Measurements from ENCODE around the gene ZNF710. TPM values are rescaled to one million over a fixed set of nuclear protein-coding genes. Genes with fewer than 3 reads are reported as not detected.

The ZNF710 gene
- total and polyA plus RNA-seq, 9 of the 15 experiments (the other 6 are each of a cell fraction or from before 2014, with no cell fraction given), result 0.56 to 14.2 (median 5.2) TPM

DNA sequence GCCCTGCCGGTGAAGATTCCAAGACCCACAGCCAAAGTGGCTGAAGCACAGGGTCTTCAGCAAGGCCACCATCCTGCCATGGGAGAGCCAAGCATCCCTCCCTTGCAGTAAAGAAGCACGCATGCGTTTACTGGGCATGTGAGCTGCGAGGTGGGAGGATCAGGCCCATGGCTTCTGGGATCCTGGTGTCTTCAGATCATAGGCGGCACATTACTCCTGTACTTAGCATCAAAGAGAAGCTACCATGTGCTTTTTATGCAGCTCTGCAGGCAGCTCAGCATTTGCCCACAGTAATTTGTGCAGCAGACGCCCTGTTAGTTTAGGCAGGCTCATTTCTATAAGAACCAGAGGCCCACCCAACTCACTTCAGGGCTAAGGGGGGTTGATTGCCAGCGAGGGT is 55.4 kb downstream of the ZNF710 start:
- Histone ChIP-seq H3K36me3 (ENCODE audit: control insufficient read depth, insufficient read depth, low read length) (no peaks in the 10 kb centered on the region), H3K9me3 (replicated peaks; ENCODE audit: control insufficient read depth, insufficient read depth, low read depth, low read length) (no peaks in the 10 kb centered on the region), H3K4me2 (ENCODE audit: insufficient read depth, low read length) (no peak overlapping the region), H2AFZ (ENCODE audit: low read depth, low read length) (no peak overlapping the region), H3K4me1 (replicated peaks in 1 of 2; ENCODE audit: control insufficient read depth in 2 of 2, insufficient read depth in 2 of 2, low read length in 2 of 2) (peaks cover 24 to 34% of the 10 kb centered on the region in 2 experiments), H4K20me1 (replicated peaks; ENCODE audit: control insufficient read depth, insufficient read depth, low read length) (no peaks in the 10 kb centered on the region), H3K9ac (ENCODE audit: insufficient read depth in 1 of 2, low read depth in 2 of 2, low read length in 2 of 2) (no peak overlapping the region), H3K4me3 (no peak overlapping the region), H3K27ac (ENCODE audit: extremely low read depth, low read depth, low read length) (no peak overlapping the region), H3K79me2 (ENCODE audit: control insufficient read depth, insufficient read depth, low read length) (peaks cover 4% of the 10 kb centered on the region; the same call in 1 of the 3 replicates), H3K9me1 (ENCODE audit: control insufficient read depth, insufficient read depth, low read length) (no peaks in the 10 kb centered on the region), H3K27me3 (ENCODE audit: control insufficient read depth in 2 of 2, insufficient read depth in 2 of 2, low read length in 2 of 2) (no peaks in the 10 kb centered on the region)
- DNase-seq (ENCODE audit: extremely low read depth in 1 of 4, low spot score in 3 of 4), result no peak
- no peak for TF ChIP-seq ZNF165 (CRISPR knock-in tag; IDR thresholded peaks at IDR 0.05; ENCODE audit: borderline replicate concordance)
- intact Hi-C loops (cut with micrococcal nuclease), result no loop called here
- FAIRE-seq, result no peak
- no peak for ATAC-seq
- ChIA-PET POLR2A (no interaction called here), CTCF (ENCODE audit: low intra/inter-chr PET ratio) (no interaction called here)
- 64% methylated on average over 7 of the region's 7 CpGs for WGBS (ENCODE audit: insufficient coverage, low coverage, missing lambda C conversion rate)
- BruUV-seq (replicated peaks), result no TSS peak
- in situ Hi-C loops (cut with MboI), result no loop called here

DNA sequence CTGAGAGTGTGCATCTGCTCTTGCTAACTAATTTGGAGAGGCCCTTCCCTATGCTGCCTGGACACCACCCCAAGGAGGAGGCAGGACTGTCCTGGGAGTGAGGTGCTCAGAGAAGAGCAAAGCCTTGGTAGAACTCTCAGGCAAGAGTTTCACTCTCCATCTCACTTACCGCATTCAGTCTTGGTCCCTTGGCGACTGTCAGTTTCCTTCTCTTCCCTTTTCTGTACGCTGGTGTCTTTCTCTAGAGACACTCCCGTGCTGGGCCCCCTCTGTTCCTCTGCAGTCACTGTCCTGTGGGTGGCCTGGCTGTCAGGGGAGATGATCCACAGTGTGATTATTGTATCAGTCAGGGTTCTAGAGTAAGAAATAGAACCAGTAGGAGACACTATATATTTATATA is 57.2 kb downstream of the ZNF710 start:
- Histone ChIP-seq H2AFZ (ENCODE audit: low read depth, low read length) (no peak overlapping the region), H3K4me1 (replicated peaks in 1 of 2; ENCODE audit: control insufficient read depth in 2 of 2, insufficient read depth in 2 of 2, low read length in 2 of 2) (peaks cover 42 to 51% of the 10 kb centered on the region in 2 experiments), H4K20me1 (replicated peaks; ENCODE audit: control insufficient read depth, insufficient read depth, low read length) (no peaks in the 10 kb centered on the region), H3K36me3 (ENCODE audit: control insufficient read depth, insufficient read depth, low read length) (no peaks in the 10 kb centered on the region), H3K9me1 (ENCODE audit: control insufficient read depth, insufficient read depth, low read length) (no peaks in the 10 kb centered on the region), H3K9me3 (replicated peaks; ENCODE audit: control insufficient read depth, insufficient read depth, low read depth, low read length) (no peaks in the 10 kb centered on the region), H3K9ac (ENCODE audit: insufficient read depth in 1 of 2, low read depth in 2 of 2, low read length in 2 of 2) (peak overlapping the region in 1 of 2 experiments; percentile 76; a peak in 1 of 4 replicates), H3K27ac (ENCODE audit: extremely low read depth, low read depth, low read length) (peak overlapping the region; percentile 31; the same call in 1 of the 3 replicates), H3K27me3 (ENCODE audit: control insufficient read depth in 2 of 2, insufficient read depth in 2 of 2, low read length in 2 of 2) (no peaks in the 10 kb centered on the region), H3K4me2 (ENCODE audit: insufficient read depth, low read length) (no peak overlapping the region), H3K4me3 (no peak overlapping the region), H3K79me2 (ENCODE audit: control insufficient read depth, insufficient read depth, low read length) (peaks cover 7% of the 10 kb centered on the region; the same call in 2 of the 3 replicates)
- TF ChIP-seq DMBX1 (CRISPR knock-in tag; IDR thresholded peaks at IDR 0.05; ENCODE audit: borderline replicate concordance) (no peak), CBX8 (IDR thresholded peaks at IDR 0.05; ENCODE audit: borderline replicate concordance, extremely low read depth, low read depth, low read length, poor library complexity, severe bottlenecking) (no peak), ZNF311 (CRISPR knock-in tag; IDR thresholded peaks at IDR 0.05) (no peak), ZNF253 (CRISPR knock-in tag; conservative IDR thresholded peaks at IDR 0.05) (no peak), BRCA1 (IDR thresholded peaks at IDR 0.05) (no peak), BRCA1 (CRISPR knock-in tag; IDR thresholded peaks at IDR 0.05) (no peak), SIN3B (IDR thresholded peaks at IDR 0.05; ENCODE audit: low read depth) (no peak), ZNF778 (CRISPR knock-in tag; IDR thresholded peaks at IDR 0.05) (no peak), HDAC8 (tag; IDR thresholded peaks at IDR 0.05) (no peak), GABPA (tag; conservative IDR thresholded peaks at IDR 0.05; ENCODE audit: low read depth) (no peak), PTBP1 (IDR thresholded peaks at IDR 0.05; ENCODE audit: low read depth, low read length) (no peak)
- TF ChIP-seq, protein P1, sequence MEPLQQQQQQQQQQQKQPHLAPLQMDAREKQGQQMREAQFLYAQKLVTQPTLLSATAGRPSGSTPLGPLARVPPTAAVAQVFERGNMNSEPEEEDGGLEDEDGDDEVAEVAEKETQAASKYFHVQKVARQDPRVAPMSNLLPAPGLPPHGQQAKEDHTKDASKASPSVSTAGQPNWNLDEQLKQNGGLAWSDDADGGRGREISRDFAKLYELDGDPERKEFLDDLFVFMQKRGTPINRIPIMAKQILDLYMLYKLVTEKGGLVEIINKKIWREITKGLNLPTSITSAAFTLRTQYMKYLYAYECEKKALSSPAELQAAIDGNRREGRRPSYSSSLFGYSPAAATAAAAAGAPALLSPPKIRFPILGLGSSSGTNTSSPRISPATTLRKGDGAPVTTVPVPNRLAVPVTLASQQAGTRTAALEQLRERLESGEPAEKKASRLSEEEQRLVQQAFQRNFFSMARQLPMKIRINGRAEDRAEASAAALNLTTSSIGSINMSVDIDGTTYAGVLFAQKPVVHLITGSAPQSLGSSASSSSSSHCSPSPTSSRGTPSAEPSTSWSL (CRISPR knock-in tag; IDR thresholded peaks at IDR 0.05; ENCODE audit: borderline replicate concordance), result no peak
- TF ChIP-seq, protein P2, sequence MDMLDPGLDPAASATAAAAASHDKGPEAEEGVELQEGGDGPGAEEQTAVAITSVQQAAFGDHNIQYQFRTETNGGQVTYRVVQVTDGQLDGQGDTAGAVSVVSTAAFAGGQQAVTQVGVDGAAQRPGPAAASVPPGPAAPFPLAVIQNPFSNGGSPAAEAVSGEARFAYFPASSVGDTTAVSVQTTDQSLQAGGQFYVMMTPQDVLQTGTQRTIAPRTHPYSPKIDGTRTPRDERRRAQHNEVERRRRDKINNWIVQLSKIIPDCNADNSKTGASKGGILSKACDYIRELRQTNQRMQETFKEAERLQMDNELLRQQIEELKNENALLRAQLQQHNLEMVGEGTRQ (CRISPR knock-in tag; IDR thresholded peaks at IDR 0.05), result no peak
- ATAC-seq, result no peak
- ChIA-PET CTCF (ENCODE audit: low intra/inter-chr PET ratio) (no interaction called here), POLR2A (no interaction called here)
- no peak for DNase-seq (ENCODE audit: extremely low read depth in 1 of 4, low spot score in 3 of 4)
- intact Hi-C loops (cut with micrococcal nuclease), result no loop called here
- no peak for FAIRE-seq
- BruUV-seq (replicated peaks), result no TSS peak
- 62% methylated on average over 3 of the region's 4 CpGs for WGBS (ENCODE audit: insufficient coverage, low coverage, missing lambda C conversion rate)
- in situ Hi-C loops (cut with MboI), result no loop called here

All from K562 (cell line).